Measurements from ENCODE around the gene NOC2L. TPM values are rescaled to one million over a fixed set of nuclear protein-coding genes. Genes with fewer than 3 reads are reported as not detected.

Gene NOC2L
- total and polyA plus RNA-seq, 9 donors, result 17.8 to 55.2 (median 41.4) TPM

GRCh38 chr1:910881-911721 lies 48.0 kb downstream of the NOC2L start:
- H3K27ac ChIP-seq, result no peak overlapping the region
- H3K4me1 ChIP-seq (ENCODE audit: insufficient read depth), result no peaks in the 10 kb centered on the region
- no peaks in the 10 kb centered on the region for H3K9me3 ChIP-seq
- TF ChIP-seq EP300 (IDR thresholded peaks at IDR 0.05), result no peak
- no peak for TF ChIP-seq POLR2A (IDR thresholded peaks at IDR 0.05)
- TF ChIP-seq CTCF (IDR thresholded peaks at IDR 0.05), result no peak
- DNase-seq, result peak in 4 of 5 donors; percentile 5 to 36 (median 13)
- WGBS, 3 donors, result 18 to 26% (median 23%) methylated on average over 25 of the region's 25 CpGs
- intact Hi-C loops (cut with DNase I), result no loop called here
- no peaks in the 10 kb centered on the region for H3K36me3 ChIP-seq
- no peaks in the 10 kb centered on the region for H3K27me3 ChIP-seq
- H3K4me3 ChIP-seq, result no peak overlapping the region

GRCh38 chr1:910311-910880 lies 48.7 kb downstream of the NOC2L start:
- peak; percentile 7 to 30 (median 16) for DNase-seq
- Histone ChIP-seq H3K27me3 (no peaks in the 10 kb centered on the region), H3K36me3 (no peaks in the 10 kb centered on the region), H3K4me3 (peak overlapping the region; percentile 5), H3K27ac (no peak overlapping the region), H3K4me1 (ENCODE audit: insufficient read depth) (no peaks in the 10 kb centered on the region), H3K9me3 (no peaks in the 10 kb centered on the region)
- 7 to 9% (median 7%) methylated on average over 19 to 29 of the region's 29 CpGs for WGBS, 3 donors
- intact Hi-C loops (cut with DNase I), result no loop called here
- TF ChIP-seq EP300 (IDR thresholded peaks at IDR 0.05), result no peak

GRCh38 chr1:909861-910310 lies 49.2 kb downstream of the NOC2L start:
- DNase-seq, result peak in 1 of 5 donors; percentile 31
- H3K27ac ChIP-seq, result no peak overlapping the region

GRCh38 chr1:908661-909060 lies 50.4 kb downstream of the NOC2L start:
- H3K9me3 ChIP-seq, result no peaks in the 10 kb centered on the region
- H3K27ac ChIP-seq, result no peak overlapping the region
- no peak overlapping the region for H3K4me3 ChIP-seq
- TF ChIP-seq POLR2A (IDR thresholded peaks at IDR 0.05), result no peak
- TF ChIP-seq EP300 (IDR thresholded peaks at IDR 0.05), result no peak
- no peak for TF ChIP-seq CTCF (IDR thresholded peaks at IDR 0.05)
- no peaks in the 10 kb centered on the region for H3K27me3 ChIP-seq
- no peaks in the 10 kb centered on the region for H3K4me1 ChIP-seq (ENCODE audit: insufficient read depth)
- intact Hi-C loops (cut with DNase I), result loop anchor here in 1 of 4 donors (10.0 kb wide), 1 partner anchor 1646 kb away; the partner anchor contains the start of gene TNFRSF14
- 56 to 73% (median 64%) methylated on average over 6 to 15 of the region's 16 CpGs for WGBS, 3 donors
- no peak for DNase-seq
- H3K36me3 ChIP-seq, result no peaks in the 10 kb centered on the region

More at GRCh38 chr1:909861-910310, 49.2 kb downstream of the NOC2L start:
- Histone ChIP-seq H3K27me3 (no peaks in the 10 kb centered on the region), H3K36me3 (no peaks in the 10 kb centered on the region), H3K4me3 (peak overlapping the region; percentile 5), H3K4me1 (ENCODE audit: insufficient read depth) (no peaks in the 10 kb centered on the region), H3K9me3 (no peaks in the 10 kb centered on the region)
- WGBS, 3 donors, result 0 to 2% (median 2%) methylated on average over 1 to 53 of the region's 53 CpGs
- TF ChIP-seq CTCF (IDR thresholded peaks at IDR 0.05) (no peak), EP300 (IDR thresholded peaks at IDR 0.05) (no peak), POLR2A (IDR thresholded peaks at IDR 0.05) (no peak)
- intact Hi-C loops (cut with DNase I), result loop anchor here in 1 of 4 donors (10.0 kb wide), 1 partner anchor 1645 kb away; the partner anchor contains the start of gene TNFRSF14

Measured in ovary (tissue), 9 donors.